Skeletal muscle tissue (tissue), 4 donors: ENCODE measurements around the gene SLIT3. TPM values are rescaled to one million over a fixed set of nuclear protein-coding genes. Genes with fewer than 3 reads are reported as not detected.

Experiments
- H3K27ac ChIP-seq: one replicate; pipeline ENCODE4 v1.7.0; 2013; ENCODE audit warnings: mild to moderate bottlenecking, low read depth, low read length, inconsistent platforms
- H3K27me3 ChIP-seq, 3 donors: one replicate each; pipeline ENCODE4 v1.7.0; 2013; ENCODE audit warnings: low read length in 3 of 3; ENCODE audit not compliant: control insufficient read depth in 3 of 3, insufficient read depth in 3 of 3
- H3K36me3 ChIP-seq, 3 donors: one replicate each; pipeline ENCODE4 v1.7.0; 2013; ENCODE audit warnings: low read length in 3 of 3; ENCODE audit not compliant: control insufficient read depth in 3 of 3, insufficient read depth in 3 of 3
- H3K4me1 ChIP-seq, 3 donors: one replicate each; pipeline ENCODE4 v1.7.0; 2013; ENCODE audit warnings: low read length in 3 of 3, mild to moderate bottlenecking in 3 of 3; ENCODE audit not compliant: control insufficient read depth in 3 of 3, insufficient read depth in 3 of 3
- H3K4me3 ChIP-seq, 3 donors: one replicate each; pipeline ENCODE4 v1.7.0; 2013; ENCODE audit warnings: low read length in 3 of 3
- H3K9ac ChIP-seq, 3 donors: one replicate each; pipeline ENCODE4 v1.7.0; 2013; ENCODE audit warnings: low read length in 3 of 3, mild to moderate bottlenecking in 3 of 3, moderate library complexity in 2 of 3, low read depth in 1 of 3
- H3K9me3 ChIP-seq, 3 donors: one replicate each; pipeline ENCODE4 v1.7.0; 2013; ENCODE audit warnings: low read length in 3 of 3; ENCODE audit not compliant: control insufficient read depth in 3 of 3
- total RNA-seq: library from RNA; depleted of rRNA; stranded (reverse); fragments of >200 nt; gene quantifications from one replicate; pipeline ENCODE4 v1.2.3, GENCODE V29; 2014
- donor health status: Osteomylitis.

Gene SLIT3
- total RNA-seq, 1 donor from 2014 or later = 7.8 TPM

DNA sequence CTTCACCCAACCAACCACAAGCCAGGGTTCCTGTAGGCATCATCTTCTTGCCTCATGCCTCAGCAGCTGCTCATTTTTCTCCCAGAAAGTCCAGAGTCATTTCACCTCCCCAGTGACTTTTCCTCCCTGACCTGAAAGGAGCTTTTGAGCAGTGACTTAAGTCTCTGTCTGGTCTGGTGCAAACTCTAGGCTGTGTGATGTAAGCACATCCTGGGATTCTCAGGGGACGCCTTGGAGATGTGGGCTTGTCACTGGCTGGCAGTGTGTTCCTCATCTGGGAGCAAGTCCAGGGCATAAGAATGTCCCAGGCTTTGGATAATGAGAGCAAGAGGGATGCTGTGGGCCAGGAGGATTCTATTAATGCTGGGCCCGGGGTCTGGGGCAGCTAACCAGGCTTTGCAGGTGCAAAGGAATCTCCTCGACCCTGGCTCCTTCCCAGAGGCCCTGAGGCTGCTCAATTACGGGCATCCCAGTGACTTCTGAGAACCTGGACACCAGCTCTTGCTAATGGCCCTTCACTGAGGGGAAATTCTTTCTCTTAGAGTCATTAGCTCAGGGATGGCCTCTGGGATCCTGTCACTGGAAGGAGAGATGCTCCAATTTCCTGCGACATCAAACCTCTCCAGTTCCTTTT, 510.8 kb downstream of the SLIT3 start:
- Histone ChIP-seq H3K9me3 (no peaks in the 10 kb centered on the region), H3K4me1 (no peaks in the 10 kb centered on the region)

DNA sequence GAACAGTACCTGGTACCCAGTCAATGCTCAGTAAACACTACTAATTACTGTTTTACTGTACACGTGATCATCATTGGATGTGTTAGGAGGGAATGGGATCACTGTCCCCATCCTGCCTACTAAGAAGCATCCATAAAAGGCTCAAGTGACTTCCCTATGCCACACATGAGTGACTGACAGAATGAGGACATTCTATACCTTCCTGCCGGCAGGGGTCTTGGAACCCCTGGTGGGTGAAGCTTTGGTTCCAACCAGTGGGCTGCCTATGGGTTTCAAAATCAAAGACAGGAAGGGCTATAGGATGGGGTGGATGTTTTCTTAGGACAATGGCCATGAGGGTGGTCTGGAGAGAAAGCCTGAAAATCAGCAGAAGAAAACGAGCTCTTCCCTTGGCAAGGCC, 512.2 kb downstream of the SLIT3 start:
- no peak overlapping the region for H3K27ac ChIP-seq
- no peaks in the 10 kb centered on the region for H3K36me3 ChIP-seq
- H3K4me3 ChIP-seq = no peak overlapping the region
- no peak overlapping the region for H3K9ac ChIP-seq
- H3K4me1 ChIP-seq = no peaks in the 10 kb centered on the region
- H3K27me3 ChIP-seq = peaks cover 0 to 7% (median 0%) of the 10 kb centered on the region in 3 donors
- H3K9me3 ChIP-seq = no peaks in the 10 kb centered on the region

More for the DNA sequence above, 510.8 kb downstream of the SLIT3 start:
- Histone ChIP-seq H3K36me3 (no peaks in the 10 kb centered on the region), H3K27me3 (peaks cover 0 to 7% (median 0%) of the 10 kb centered on the region in 3 donors), H3K9ac (no peak overlapping the region), H3K27ac (no peak overlapping the region), H3K4me3 (no peak overlapping the region)

DNA sequence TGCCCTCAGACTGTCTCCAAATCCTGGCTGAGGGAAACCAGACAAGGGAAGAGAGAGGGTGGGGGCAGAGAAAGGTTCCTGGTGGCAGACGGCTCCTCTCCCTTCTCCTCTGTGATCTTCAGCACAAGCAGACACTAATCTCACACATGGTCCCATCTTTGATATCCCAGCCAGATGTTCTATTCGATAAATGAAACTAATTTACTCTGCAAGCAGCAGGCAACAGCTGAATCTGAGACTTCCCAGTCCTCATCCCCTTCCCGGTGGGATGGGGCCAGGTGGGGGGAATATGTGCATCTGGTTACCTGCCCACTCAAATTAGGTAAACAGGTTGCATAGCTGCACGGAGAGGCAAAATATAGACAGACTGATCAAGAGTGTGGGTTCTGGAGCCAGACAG, 512.8 kb downstream of the SLIT3 start:
- no peak overlapping the region for H3K27ac ChIP-seq
- no peaks in the 10 kb centered on the region for H3K4me1 ChIP-seq
- H3K9me3 ChIP-seq = no peaks in the 10 kb centered on the region
- H3K9ac ChIP-seq = no peak overlapping the region
- H3K27me3 ChIP-seq = peaks cover 0 to 8% (median 0%) of the 10 kb centered on the region in 3 donors
- no peak overlapping the region for H3K4me3 ChIP-seq
- no peaks in the 10 kb centered on the region for H3K36me3 ChIP-seq

DNA sequence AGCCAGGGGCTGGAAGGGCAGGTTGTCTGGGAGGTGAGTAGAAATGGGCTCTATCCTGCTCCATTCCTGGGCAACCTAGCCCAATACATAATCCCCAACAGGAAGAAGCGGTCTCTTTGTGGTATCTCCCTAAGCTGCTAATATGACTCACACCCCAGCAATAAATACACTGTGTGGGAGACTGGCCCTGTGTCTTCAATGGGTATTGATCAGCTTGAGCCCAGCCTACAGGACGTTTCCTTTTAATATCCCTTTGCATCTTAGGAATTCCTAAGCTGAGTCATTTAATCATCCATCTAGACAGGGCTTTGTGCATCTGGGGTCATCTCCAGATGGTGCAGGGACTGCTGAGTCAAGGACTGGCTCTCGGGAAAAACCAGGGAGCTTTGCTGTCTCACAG, 514.8 kb downstream of the SLIT3 start:
- Histone ChIP-seq H3K27me3 (peaks cover 0 to 15% (median 0%) of the 10 kb centered on the region in 3 donors), H3K27ac (no peak overlapping the region), H3K9ac (no peak overlapping the region), H3K4me1 (no peaks in the 10 kb centered on the region), H3K9me3 (no peaks in the 10 kb centered on the region), H3K36me3 (no peaks in the 10 kb centered on the region), H3K4me3 (no peak overlapping the region)

DNA sequence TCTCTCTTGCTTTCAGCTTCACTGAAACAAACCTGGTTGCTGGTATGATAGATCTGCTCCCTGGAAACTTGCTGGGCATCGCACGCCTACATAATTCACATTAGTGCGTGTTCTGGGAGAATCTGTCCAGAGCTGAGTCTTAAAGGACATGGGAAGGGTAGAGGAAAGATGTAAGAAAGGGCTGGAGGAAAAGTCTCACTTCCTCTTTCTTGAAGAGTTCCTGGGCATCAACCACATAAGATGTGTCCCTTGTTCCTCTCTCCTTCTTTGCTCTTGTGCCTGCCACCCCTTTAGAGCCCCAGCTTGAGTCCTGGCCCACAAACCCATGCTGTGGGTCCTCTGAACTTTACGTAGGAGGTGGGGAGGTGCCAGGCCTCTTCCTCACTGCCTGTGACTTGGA, 516.5 kb downstream of the SLIT3 start:
- Histone ChIP-seq H3K4me1 (no peaks in the 10 kb centered on the region), H3K9ac (no peak overlapping the region), H3K27ac (no peak overlapping the region), H3K36me3 (peaks cover 0 to 3% (median 0%) of the 10 kb centered on the region in 3 donors), H3K4me3 (no peak overlapping the region), H3K9me3 (no peaks in the 10 kb centered on the region), H3K27me3 (peaks cover 0 to 17% (median 0%) of the 10 kb centered on the region in 3 donors)

DNA sequence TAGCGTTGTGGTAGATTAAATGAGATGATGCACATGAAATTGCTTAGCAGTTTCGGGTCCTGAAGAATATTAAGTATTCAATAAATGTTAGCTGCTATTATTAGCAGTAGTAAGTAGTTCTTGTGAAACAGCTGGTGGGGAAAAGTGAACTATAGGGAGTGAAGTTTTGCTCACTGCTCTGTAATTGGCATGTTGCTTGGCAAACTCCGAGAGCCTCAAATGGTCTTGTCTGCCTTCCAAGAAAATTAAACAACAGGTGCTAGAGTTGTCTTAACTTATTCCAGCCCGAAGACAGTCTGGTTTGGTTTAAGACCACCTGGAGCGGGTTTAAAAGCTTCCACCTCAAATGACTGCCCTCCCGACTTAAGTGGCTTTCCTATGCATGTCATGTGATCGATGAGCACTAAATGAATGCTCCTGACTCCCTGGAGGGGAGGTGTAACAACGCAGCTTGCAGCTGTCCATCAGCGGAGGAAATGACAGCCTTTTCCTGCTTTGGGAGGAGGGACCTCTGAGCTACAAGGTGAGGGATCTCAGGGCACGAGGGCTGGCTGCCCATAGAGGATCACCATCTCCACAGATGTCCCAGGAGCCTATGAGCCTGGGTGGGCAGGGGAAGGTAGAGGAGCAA, 518.9 kb downstream of the SLIT3 start:
- H3K27ac ChIP-seq = no peak overlapping the region
- H3K4me3 ChIP-seq = no peak overlapping the region
- no peaks in the 10 kb centered on the region for H3K4me1 ChIP-seq
- no peaks in the 10 kb centered on the region for H3K9me3 ChIP-seq
- peaks cover 0 to 10% (median 0%) of the 10 kb centered on the region in 3 donors for H3K27me3 ChIP-seq
- peaks cover 0 to 3% (median 0%) of the 10 kb centered on the region in 3 donors for H3K36me3 ChIP-seq
- no peak overlapping the region for H3K9ac ChIP-seq

DNA sequence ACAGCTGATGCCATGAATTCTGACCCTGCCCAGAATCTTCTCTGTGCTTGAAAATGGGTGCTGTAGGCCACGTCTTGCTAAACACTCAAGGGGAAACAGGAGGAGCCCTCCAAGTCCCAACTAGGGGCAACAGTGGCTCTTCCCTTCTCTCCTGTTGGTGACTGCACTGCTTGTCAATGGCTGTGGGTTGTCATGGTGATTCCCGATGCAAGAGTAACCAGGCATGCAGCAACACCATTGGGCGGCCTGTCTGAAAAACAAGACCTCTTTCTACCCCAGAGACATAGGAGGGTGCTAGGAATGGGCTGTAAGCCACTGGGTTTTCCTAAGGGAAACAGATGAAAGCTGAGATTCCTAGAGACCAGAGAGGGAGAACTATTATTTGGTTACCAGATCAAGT, 520.1 kb downstream of the SLIT3 start:
- H3K27ac ChIP-seq = no peak overlapping the region
- no peak overlapping the region for H3K4me3 ChIP-seq
- H3K9me3 ChIP-seq = no peaks in the 10 kb centered on the region
- no peaks in the 10 kb centered on the region for H3K4me1 ChIP-seq
- peaks cover 0 to 10% (median 0%) of the 10 kb centered on the region in 3 donors for H3K27me3 ChIP-seq
- H3K36me3 ChIP-seq = peaks cover 0 to 3% (median 0%) of the 10 kb centered on the region in 3 donors
- no peak overlapping the region for H3K9ac ChIP-seq

DNA sequence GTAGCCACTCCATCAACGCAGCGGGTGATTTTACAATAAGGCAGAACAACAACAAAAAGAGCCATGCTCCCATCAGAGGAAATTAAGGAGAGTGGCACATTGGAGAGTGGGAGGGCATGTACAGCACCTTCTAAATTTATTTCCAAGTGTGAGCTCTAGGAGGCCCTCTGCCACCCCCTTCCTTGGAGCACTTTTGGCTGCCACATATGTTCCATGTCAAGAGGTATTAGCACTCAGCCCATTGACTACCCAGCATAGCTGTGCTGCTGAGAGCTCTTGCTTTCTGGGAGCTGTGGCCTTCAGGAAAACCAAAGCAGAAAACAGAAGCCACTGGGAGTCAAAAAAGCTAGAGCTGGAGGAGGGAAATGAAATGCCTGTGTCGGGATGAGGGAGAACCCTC, 521.6 kb downstream of the SLIT3 start:
- peaks cover 0 to 3% (median 0%) of the 10 kb centered on the region in 3 donors for H3K36me3 ChIP-seq
- no peak overlapping the region for H3K27ac ChIP-seq
- H3K9me3 ChIP-seq = no peaks in the 10 kb centered on the region

DNA sequence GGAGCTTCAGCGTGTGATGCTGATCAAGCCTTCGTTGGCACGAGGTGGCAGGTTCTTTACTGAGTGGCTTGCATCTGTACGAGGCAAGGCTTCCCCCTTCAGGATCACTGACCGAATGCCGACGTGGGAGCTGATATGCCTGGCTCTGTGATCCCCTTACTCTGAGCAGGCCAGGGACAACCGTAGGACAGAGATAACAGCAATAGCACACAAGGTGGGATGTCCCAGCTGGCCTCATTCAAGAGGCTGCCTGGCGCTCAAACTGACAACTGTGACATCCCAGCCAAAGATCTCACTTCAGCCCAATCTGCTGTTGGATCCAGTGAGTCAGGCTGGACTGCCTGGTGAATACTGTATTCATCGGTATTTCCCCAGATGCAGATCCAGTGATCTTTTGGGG, 522.4 kb downstream of the SLIT3 start:
- peaks cover 0 to 3% (median 0%) of the 10 kb centered on the region in 3 donors for H3K36me3 ChIP-seq

More for the DNA sequence above, 521.6 kb downstream of the SLIT3 start:
- peaks cover 0 to 10% (median 0%) of the 10 kb centered on the region in 3 donors for H3K27me3 ChIP-seq
- H3K4me3 ChIP-seq = no peak overlapping the region
- H3K9ac ChIP-seq = no peak overlapping the region
- H3K4me1 ChIP-seq = no peaks in the 10 kb centered on the region

DNA sequence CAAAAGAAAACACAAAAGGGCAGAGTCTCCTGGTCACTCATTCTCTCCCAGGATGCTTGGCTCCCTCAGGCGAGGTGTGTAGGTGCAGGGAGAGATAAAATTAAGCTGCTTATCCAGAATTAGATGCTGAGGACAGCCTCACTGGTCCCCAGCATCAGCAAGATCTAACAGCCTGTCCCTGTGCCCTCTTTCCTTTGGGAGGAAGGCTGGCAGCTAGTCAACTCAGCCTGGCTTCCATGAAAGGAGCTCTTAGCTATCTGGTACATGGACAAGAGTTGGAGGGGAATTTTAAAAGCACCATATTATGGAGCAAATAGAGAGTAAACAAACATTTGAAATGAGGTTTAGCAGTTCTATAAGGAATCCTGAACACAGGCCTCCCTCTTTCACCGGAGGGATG, 523.3 kb downstream of the SLIT3 start:
- no peak overlapping the region for H3K4me3 ChIP-seq
- peaks cover 0 to 10% (median 0%) of the 10 kb centered on the region in 3 donors for H3K27me3 ChIP-seq
- no peaks in the 10 kb centered on the region for H3K4me1 ChIP-seq
- no peak overlapping the region for H3K9ac ChIP-seq
- H3K9me3 ChIP-seq = no peaks in the 10 kb centered on the region
- H3K36me3 ChIP-seq = peaks cover 0 to 3% (median 0%) of the 10 kb centered on the region in 3 donors
- H3K27ac ChIP-seq = no peak overlapping the region

More for the DNA sequence above, 522.4 kb downstream of the SLIT3 start:
- Histone ChIP-seq H3K9me3 (no peaks in the 10 kb centered on the region), H3K27me3 (peaks cover 0 to 10% (median 0%) of the 10 kb centered on the region in 3 donors), H3K4me1 (no peaks in the 10 kb centered on the region), H3K27ac (no peak overlapping the region), H3K4me3 (no peak overlapping the region), H3K9ac (no peak overlapping the region)
